ENCODE data around the gene TRANK1.

- TF ChIP-seq POLR2A (IDR thresholded peaks at IDR 0.05) (no peak), CTCF (IDR thresholded peaks at IDR 0.05) (no peak), POLR2AphosphoS5 (IDR thresholded peaks at IDR 0.05) (no peak)
Observed at GRCh38 chr3:36803091-36803791, 141.6 kb downstream of the TRANK1 start.

Data from gastroesophageal sphincter (tissue), 3 donors.